GM18508 (cell line): ENCODE measurements around the gene S100P.
"Not testable (repeated sequence)": the region's sequence is repeated elsewhere in the genome, so short reads cannot be mapped to it uniquely, and the experiment has no call there.

Source experiments
- ATAC-seq: cut with Tn5 transposase; IDR thresholded peaks from one replicate; pipeline ENCODE4 v1.9.1; 2021; ENCODE audit warnings: moderate number of reproducible peaks; ENCODE audit not compliant: insufficient read depth, unreplicated experiment

S100P gene

GRCh38 chr4:6720202-6720699 lies 26.6 kb downstream of the S100P start:
- no peak for ATAC-seq

- ATAC-seq, result no peak
These were observed 27.4 kb downstream of the S100P start for GRCh38 chr4:6721121-6721520.

- no peak for ATAC-seq
These were observed 29.2 kb downstream of the S100P start for GRCh38 chr4:6722891-6723290.

GRCh38 chr4:6723851-6724250 lies 30.2 kb downstream of the S100P start:
- ATAC-seq, result no peak

GRCh38 chr4:6724421-6725111 lies 30.9 kb downstream of the S100P start:
- ATAC-seq, result no peak

GRCh38 chr4:6725427-6725961 lies 31.8 kb downstream of the S100P start:
- not testable (repeated sequence) for ATAC-seq

GRCh38 chr4:6727081-6727942 lies 33.6 kb downstream of the S100P start:
- ATAC-seq, result no peak

GRCh38 chr4:6727943-6728250 lies 34.2 kb downstream of the S100P start:
- ATAC-seq, result no peak

- no peak for ATAC-seq
These were observed 34.8 kb downstream of the S100P start for GRCh38 chr4:6728320-6729029.

GRCh38 chr4:6730603-6731317 lies 37.1 kb downstream of the S100P start:
- no peak for ATAC-seq

GRCh38 chr4:6731318-6731675 lies 37.6 kb downstream of the S100P start:
- no peak for ATAC-seq

GRCh38 chr4:6731780-6732179 lies 38.1 kb downstream of the S100P start:
- ATAC-seq, result no peak

GRCh38 chr4:6732441-6733357 lies 39.0 kb downstream of the S100P start:
- ATAC-seq, result no peak

GRCh38 chr4:6733358-6734164 lies 39.9 kb downstream of the S100P start:
- ATAC-seq, result no peak

- ATAC-seq, result no peak
These were observed 40.6 kb downstream of the S100P start for GRCh38 chr4:6734165-6734786.

GRCh38 chr4:6739920-6740319 lies 46.2 kb downstream of the S100P start:
- no peak for ATAC-seq

GRCh38 chr4:6740347-6740746 lies 46.7 kb downstream of the S100P start:
- no peak for ATAC-seq

GRCh38 chr4:6742507-6742906 lies 48.8 kb downstream of the S100P start:
- no peak for ATAC-seq
